Parathyroid adenoma (tissue), 2 donors: Measurements from ENCODE around the gene ACTR5.

ENCODE experiments used
- H2AFZ ChIP-seq: fragments of 300-600 bp; sonication (generic); one replicate; pipeline ENCODE4 v1.7.0; 2017; ENCODE audit warnings: antibody characterized with exemption, mild to moderate bottlenecking
- H3K27ac ChIP-seq: fragments of 300-600 bp; sonication (generic); one replicate; pipeline ENCODE4 v1.7.0; 2017
- H3K27me3 ChIP-seq: fragments of 300-600 bp; sonication (generic); one replicate; pipeline ENCODE4 v1.7.0; 2017; ENCODE audit warnings: low read length; ENCODE audit not compliant: control insufficient read depth, insufficient read depth
- H3K36me3 ChIP-seq: fragments of 300-600 bp; sonication (generic); one replicate; pipeline ENCODE4 v1.7.0; 2017; ENCODE audit warnings: low read length; ENCODE audit not compliant: control insufficient read depth, insufficient read depth
- H3K4me1 ChIP-seq: fragments of 300-600 bp; sonication (generic); one replicate; pipeline ENCODE4 v1.7.0; 2017; ENCODE audit warnings: control low read depth
- H3K4me2 ChIP-seq: fragments of 300-600 bp; sonication (generic); one replicate; pipeline ENCODE4 v1.7.0; 2017; ENCODE audit warnings: low read length
- H3K4me3 ChIP-seq: fragments of 300-600 bp; sonication (generic); one replicate; pipeline ENCODE4 v1.7.0; 2017; ENCODE audit warnings: low read depth, low read length
- H3K79me2 ChIP-seq: fragments of 300-600 bp; sonication (generic); one replicate; pipeline ENCODE4 v1.7.0; 2017; ENCODE audit warnings: control low read depth
- H3K9ac ChIP-seq: fragments of 300-600 bp; sonication (generic); one replicate; pipeline ENCODE4 v1.7.0; 2017; ENCODE audit warnings: mild to moderate bottlenecking
- H3K9me3 ChIP-seq: fragments of 300-600 bp; sonication (generic); one replicate; pipeline ENCODE4 v1.7.0; 2017; ENCODE audit warnings: low read length; ENCODE audit not compliant: control insufficient read depth
- CTCF ChIP-seq: fragments of 300-600 bp; sonication (generic); IDR thresholded peaks from one replicate; pipeline ENCODE4 v1.7.0; 2017; ENCODE audit warnings: antibody characterized with exemption, mild to moderate bottlenecking
- donor health status: primary hyperparathyroidism.

The ACTR5 gene

GRCh38 chr20:38755324-38755910 lies 7.2 kb downstream of the ACTR5 start:
- H3K4me2 ChIP-seq: no peak overlapping the region
- no peak overlapping the region for H3K4me3 ChIP-seq
- no peaks in the 10 kb centered on the region for H3K27me3 ChIP-seq
- no peak for TF ChIP-seq CTCF
- no peak overlapping the region for H3K27ac ChIP-seq
- no peak overlapping the region for H3K9ac ChIP-seq
- H3K79me2 ChIP-seq: peaks cover 3% of the 10 kb centered on the region
- H3K36me3 ChIP-seq: no peaks in the 10 kb centered on the region
- no peaks in the 10 kb centered on the region for H3K4me1 ChIP-seq
- no peaks in the 10 kb centered on the region for H3K9me3 ChIP-seq
- no peak overlapping the region for H2AFZ ChIP-seq

GRCh38 chr20:38757145-38757775 lies 9.0 kb downstream of the ACTR5 start:
- H3K9ac ChIP-seq: no peak overlapping the region
- TF ChIP-seq CTCF: no peak
- H2AFZ ChIP-seq: no peak overlapping the region
- no peaks in the 10 kb centered on the region for H3K79me2 ChIP-seq
- H3K27me3 ChIP-seq: no peaks in the 10 kb centered on the region
- no peaks in the 10 kb centered on the region for H3K9me3 ChIP-seq
- no peaks in the 10 kb centered on the region for H3K4me1 ChIP-seq
- no peak overlapping the region for H3K4me3 ChIP-seq
- H3K27ac ChIP-seq: no peak overlapping the region
- H3K36me3 ChIP-seq: no peaks in the 10 kb centered on the region
- no peak overlapping the region for H3K4me2 ChIP-seq

- H3K79me2 ChIP-seq: no peaks in the 10 kb centered on the region
- no peak overlapping the region for H2AFZ ChIP-seq
- no peaks in the 10 kb centered on the region for H3K9me3 ChIP-seq
- no peak overlapping the region for H3K9ac ChIP-seq
- no peaks in the 10 kb centered on the region for H3K27me3 ChIP-seq
- H3K4me3 ChIP-seq: no peak overlapping the region
- H3K36me3 ChIP-seq: no peaks in the 10 kb centered on the region
- no peak overlapping the region for H3K27ac ChIP-seq
- no peaks in the 10 kb centered on the region for H3K4me1 ChIP-seq
- TF ChIP-seq CTCF: no peak
- H3K4me2 ChIP-seq: no peak overlapping the region
These were observed 10.8 kb downstream of the ACTR5 start for GRCh38 chr20:38759106-38759505.

- Histone ChIP-seq H3K4me2 (no peak overlapping the region), H3K9me3 (no peaks in the 10 kb centered on the region), H3K79me2 (no peaks in the 10 kb centered on the region), H3K27me3 (no peaks in the 10 kb centered on the region), H3K4me3 (no peak overlapping the region), H2AFZ (no peak overlapping the region), H3K4me1 (no peaks in the 10 kb centered on the region), H3K27ac (no peak overlapping the region), H3K9ac (no peak overlapping the region), H3K36me3 (no peaks in the 10 kb centered on the region)
- TF ChIP-seq CTCF: no peak
These were observed 12.7 kb downstream of the ACTR5 start for GRCh38 chr20:38760978-38761377.

DNA sequence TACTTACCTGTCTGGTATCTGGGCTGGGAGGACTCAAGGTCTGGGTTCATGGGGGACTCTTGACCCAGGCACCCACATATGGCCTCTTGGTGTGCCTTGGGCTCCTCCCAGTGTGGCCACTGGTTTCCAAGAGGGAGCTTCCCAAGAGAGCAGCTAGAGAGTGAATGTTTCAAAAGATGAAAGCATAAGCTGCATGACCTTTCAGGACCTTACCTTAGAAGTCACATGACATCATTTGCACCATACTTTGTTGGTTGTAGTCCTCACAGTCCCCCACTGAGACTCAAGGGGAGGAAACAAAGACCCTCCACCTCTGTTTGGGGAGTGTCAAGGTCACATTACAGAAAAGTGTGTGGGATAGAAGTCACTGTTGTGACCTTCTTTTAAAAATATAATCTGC lies 13.9 kb downstream of the ACTR5 start:
- Histone ChIP-seq H2AFZ (no peak overlapping the region), H3K27ac (no peak overlapping the region), H3K9ac (no peak overlapping the region), H3K4me2 (no peak overlapping the region), H3K27me3 (no peaks in the 10 kb centered on the region), H3K4me3 (no peak overlapping the region), H3K79me2 (no peaks in the 10 kb centered on the region), H3K9me3 (no peaks in the 10 kb centered on the region), H3K36me3 (no peaks in the 10 kb centered on the region), H3K4me1 (no peaks in the 10 kb centered on the region)
- TF ChIP-seq CTCF: no peak
